Mesothelial cell of epicardium (in vitro differentiated cells): Measurements from ENCODE around the gene HBA1. TPM values are rescaled to one million over a fixed set of nuclear protein-coding genes. Genes with fewer than 3 reads are reported as not detected.
"Not testable (repeated sequence)": the region's sequence is repeated elsewhere in the genome, so short reads cannot be mapped to it uniquely, and the experiment has no call there.

Source experiments
- DNase-seq, 2 experiments: peaks; one replicate each; pipeline ENCODE4 v3.0.0; 2021; ENCODE audit warnings: low spot score in 2 of 2; ENCODE audit not compliant: unreplicated experiment in 2 of 2
- H3K27ac Mint-ChIP-seq: 2 replicates; pipeline ENCODE4 v1.8.0; 2021; ENCODE audit warnings: mixed read lengths
- H3K27me3 Mint-ChIP-seq: 2 replicates; pipeline ENCODE4 v1.8.0; 2021; ENCODE audit warnings: low read depth, mixed read lengths
- H3K36me3 Mint-ChIP-seq: 2 replicates; pipeline ENCODE4 v1.8.0; 2021; ENCODE audit warnings: mixed read lengths
- H3K4me1 Mint-ChIP-seq: 2 replicates; pipeline ENCODE4 v1.8.0; 2021; ENCODE audit warnings: mixed read lengths
- H3K4me3 Mint-ChIP-seq: 2 replicates; pipeline ENCODE4 v1.8.0; 2021; ENCODE audit warnings: mild to moderate bottlenecking, moderate library complexity, mixed read lengths
- H3K9me3 Mint-ChIP-seq: 2 replicates; pipeline ENCODE4 v1.8.0; 2021; ENCODE audit warnings: mixed read lengths
- total RNA-seq: library from RNA; stranded (reverse); gene quantifications from 3 replicates; pipeline ENCODE4 v1.2.1, GENCODE V29; 2021
- TF ChIP-seq, protein P1 (sequence below): fragments of 200-600 bp; sonication (generic); IDR thresholded peaks from one replicate; pipeline ENCODE4 v1.5.0; 2021; ENCODE audit warnings: antibody characterized with exemption; ENCODE audit not compliant: unreplicated experiment

HBA1 gene
- total RNA-seq, 1 donor from 2014 or later = not detected

DNA sequence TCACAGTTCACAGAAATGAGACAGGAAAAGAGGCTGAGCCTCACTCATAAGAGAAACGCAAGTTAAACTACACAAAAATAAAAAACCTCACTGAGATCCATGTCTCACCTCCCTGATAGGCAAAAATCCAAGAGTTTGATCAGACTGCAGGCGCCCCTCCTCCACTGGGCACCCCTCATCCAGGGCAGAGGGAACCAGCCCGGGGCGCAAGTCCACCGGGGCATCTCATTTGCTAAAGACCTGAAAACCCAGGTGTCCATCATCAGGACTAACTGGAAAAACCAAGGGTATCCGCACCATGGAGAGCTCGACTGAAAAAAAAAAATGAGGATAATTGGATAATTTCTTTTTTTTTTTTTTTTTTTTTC, 21.5 kb upstream of the HBA1 start:
- no peak overlapping the region for H3K27ac Mint-ChIP-seq
- H3K9me3 Mint-ChIP-seq = no peaks in the 10 kb centered on the region
- peaks cover 6% of the 10 kb centered on the region for H3K4me1 Mint-ChIP-seq
- H3K36me3 Mint-ChIP-seq = no peaks in the 10 kb centered on the region
- TF ChIP-seq, protein P1, sequence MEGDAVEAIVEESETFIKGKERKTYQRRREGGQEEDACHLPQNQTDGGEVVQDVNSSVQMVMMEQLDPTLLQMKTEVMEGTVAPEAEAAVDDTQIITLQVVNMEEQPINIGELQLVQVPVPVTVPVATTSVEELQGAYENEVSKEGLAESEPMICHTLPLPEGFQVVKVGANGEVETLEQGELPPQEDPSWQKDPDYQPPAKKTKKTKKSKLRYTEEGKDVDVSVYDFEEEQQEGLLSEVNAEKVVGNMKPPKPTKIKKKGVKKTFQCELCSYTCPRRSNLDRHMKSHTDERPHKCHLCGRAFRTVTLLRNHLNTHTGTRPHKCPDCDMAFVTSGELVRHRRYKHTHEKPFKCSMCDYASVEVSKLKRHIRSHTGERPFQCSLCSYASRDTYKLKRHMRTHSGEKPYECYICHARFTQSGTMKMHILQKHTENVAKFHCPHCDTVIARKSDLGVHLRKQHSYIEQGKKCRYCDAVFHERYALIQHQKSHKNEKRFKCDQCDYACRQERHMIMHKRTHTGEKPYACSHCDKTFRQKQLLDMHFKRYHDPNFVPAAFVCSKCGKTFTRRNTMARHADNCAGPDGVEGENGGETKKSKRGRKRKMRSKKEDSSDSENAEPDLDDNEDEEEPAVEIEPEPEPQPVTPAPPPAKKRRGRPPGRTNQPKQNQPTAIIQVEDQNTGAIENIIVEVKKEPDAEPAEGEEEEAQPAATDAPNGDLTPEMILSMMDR = no peak
- H3K27me3 Mint-ChIP-seq = peaks cover 70% of the 10 kb centered on the region
- peak overlapping the region; percentile 65 for H3K4me3 Mint-ChIP-seq
- DNase-seq = no peak

DNA sequence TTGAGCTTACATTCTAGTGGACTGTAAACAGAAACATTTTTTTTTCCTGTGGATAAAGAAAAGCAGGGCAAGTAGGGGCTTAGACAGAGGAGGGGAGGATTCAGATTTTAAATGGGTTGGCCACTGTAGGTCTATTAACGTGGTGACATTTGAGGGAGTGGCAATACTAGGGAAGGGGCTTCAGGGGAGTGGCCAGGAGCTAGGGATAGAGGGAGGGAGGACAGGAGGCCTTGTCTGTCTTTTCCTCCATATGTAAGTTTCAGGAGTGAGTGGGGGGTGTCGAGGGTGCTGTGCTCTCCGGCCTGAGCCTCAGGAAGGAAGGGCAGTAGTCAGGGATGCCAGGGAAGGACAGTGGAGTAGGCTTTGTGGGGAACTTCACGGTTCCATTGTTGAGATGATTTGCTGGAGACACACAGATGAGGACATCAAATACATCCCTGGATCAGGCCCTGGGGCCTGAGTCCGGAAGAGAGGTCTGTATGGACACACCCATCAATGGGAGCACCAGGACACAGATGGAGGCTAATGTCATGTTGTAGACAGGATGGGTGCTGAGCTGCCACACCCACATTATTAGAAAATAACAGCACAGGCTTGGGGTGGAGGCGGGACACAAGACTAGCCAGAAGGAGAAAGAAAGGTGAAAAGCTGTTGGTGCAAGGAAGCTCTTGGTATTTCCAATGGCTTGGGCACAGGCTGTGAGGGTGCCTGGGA, 17.2 kb upstream of the HBA1 start:
- H3K27me3 Mint-ChIP-seq = peaks cover 75% of the 10 kb centered on the region
- H3K36me3 Mint-ChIP-seq = no peaks in the 10 kb centered on the region
- H3K4me3 Mint-ChIP-seq = no peak overlapping the region
- H3K27ac Mint-ChIP-seq = no peak overlapping the region
- no peak for DNase-seq
- H3K9me3 Mint-ChIP-seq = no peaks in the 10 kb centered on the region
- TF ChIP-seq, protein P1 = no peak
- peaks cover 6% of the 10 kb centered on the region for H3K4me1 Mint-ChIP-seq

DNA sequence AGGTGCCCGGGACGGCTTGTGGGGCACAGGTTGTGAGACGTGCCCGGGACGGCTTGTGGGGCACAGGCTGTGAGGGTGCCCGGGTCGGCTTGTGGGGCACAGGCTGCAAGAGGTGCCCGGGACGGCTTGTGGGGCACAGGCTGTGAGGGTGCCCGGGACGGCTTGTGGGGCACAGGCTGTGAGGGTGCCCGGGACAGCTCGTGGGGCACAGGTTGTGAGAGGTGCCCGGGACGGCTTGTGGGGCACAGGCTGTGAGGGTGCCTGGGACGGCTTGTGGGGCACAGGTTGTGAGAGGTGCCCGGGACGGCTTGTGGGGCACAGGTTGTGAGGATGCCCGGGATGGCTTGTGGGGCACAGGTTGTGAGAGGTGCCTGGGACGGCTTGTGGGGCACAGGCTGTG, 16.2 kb upstream of the HBA1 start:
- not testable (repeated sequence) for H3K4me1 Mint-ChIP-seq, H3K36me3 Mint-ChIP-seq, H3K27ac Mint-ChIP-seq, H3K4me3 Mint-ChIP-seq, DNase-seq, H3K9me3 Mint-ChIP-seq
- peaks cover 70% of the 10 kb centered on the region for H3K27me3 Mint-ChIP-seq

DNA sequence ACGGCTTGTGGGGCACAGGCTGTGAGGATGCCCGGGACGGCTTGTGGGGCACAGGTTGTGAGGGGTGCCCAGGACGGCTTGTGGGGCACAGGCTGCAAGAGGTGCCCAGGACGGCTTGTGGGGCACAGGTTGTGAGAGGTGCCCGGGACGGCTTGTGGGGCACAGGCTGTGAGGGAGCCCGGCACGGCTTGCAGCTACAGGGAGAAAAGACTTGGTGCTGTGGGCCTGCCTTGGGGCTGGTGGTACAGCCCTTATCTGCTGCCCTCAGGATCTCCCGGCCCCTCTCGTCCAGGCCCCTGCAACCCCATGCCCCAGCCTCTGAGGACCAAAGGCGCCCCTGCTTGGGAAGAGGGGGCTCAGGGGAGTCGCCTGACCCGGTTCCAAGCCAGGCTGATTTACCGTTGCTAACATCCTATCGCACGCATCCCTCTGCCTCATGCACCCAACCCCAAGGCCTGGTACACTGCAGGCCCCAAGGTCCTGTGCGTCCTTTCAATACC, 15.7 kb upstream of the HBA1 start:
- H3K27ac Mint-ChIP-seq = no peak overlapping the region
- H3K36me3 Mint-ChIP-seq = no peaks in the 10 kb centered on the region
- H3K27me3 Mint-ChIP-seq = peaks cover 71% of the 10 kb centered on the region
- no peaks in the 10 kb centered on the region for H3K9me3 Mint-ChIP-seq
- no peak overlapping the region for H3K4me3 Mint-ChIP-seq
- no peaks in the 10 kb centered on the region for H3K4me1 Mint-ChIP-seq
- TF ChIP-seq, protein P1 = no peak
- no peak for DNase-seq

DNA sequence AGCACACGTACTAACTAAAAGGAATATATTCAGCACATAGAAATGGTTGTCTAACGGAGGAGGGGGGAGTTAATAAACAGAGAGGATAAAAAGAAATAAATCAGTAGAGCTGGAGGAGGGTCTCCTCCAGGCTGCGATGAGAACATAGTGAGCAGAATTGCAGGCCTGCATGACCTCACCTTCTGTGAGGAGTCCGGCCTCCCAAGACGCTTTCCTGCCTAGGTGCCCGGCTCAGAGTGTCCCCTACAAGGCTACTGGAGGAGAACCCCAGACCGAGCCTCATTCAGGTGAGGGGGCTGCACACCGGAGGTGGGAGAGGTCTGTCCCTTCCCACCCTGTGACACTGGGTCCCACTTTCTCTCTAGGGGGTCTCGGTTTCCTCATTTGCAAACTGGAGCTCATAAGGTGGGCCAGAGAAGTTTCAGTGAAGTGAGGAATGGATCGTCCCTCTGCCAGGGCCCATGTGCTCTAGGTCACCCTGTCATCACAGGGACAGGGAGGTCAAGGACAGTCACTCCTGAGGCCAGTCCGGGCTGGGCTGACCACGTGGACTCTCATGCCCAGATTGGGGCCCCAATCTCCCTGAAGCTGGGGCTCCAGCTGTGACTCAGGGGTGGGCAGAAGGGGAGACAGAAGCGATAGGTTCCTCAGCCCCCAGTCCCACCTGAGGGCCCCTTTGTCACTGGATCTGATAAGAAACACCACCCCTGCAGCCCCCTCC, 14.0 kb upstream of the HBA1 start:
- DNase-seq = no peak
- no peak overlapping the region for H3K27ac Mint-ChIP-seq
- TF ChIP-seq, protein P1 = no peak
- H3K4me1 Mint-ChIP-seq = no peaks in the 10 kb centered on the region
- no peak overlapping the region for H3K4me3 Mint-ChIP-seq
- no peaks in the 10 kb centered on the region for H3K9me3 Mint-ChIP-seq
- no peaks in the 10 kb centered on the region for H3K36me3 Mint-ChIP-seq
- peaks cover 72% of the 10 kb centered on the region for H3K27me3 Mint-ChIP-seq

DNA sequence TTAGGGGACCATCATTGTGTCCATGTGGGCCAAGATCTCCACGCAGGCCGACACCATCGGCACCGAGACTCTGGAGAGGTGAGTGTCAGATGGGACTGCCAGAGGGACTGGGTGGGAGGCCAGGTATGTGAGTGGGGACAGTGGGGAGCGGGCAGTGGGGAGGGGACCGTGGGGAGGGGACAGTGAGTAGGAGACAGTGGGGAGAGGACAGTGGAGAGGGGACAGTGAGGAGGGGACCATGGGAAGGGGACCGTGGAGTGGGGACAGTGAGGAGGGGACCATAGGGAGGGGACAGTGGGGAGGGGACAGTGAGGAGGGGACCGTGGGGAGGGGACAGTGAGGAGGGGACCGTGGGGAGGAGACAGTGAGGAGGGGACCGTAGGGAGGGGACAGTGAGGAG, 13.3 kb upstream of the HBA1 start:
- not testable (repeated sequence) for H3K4me3 Mint-ChIP-seq, DNase-seq, H3K27ac Mint-ChIP-seq, H3K4me1 Mint-ChIP-seq, H3K9me3 Mint-ChIP-seq, H3K36me3 Mint-ChIP-seq
- H3K27me3 Mint-ChIP-seq = peaks cover 72% of the 10 kb centered on the region

DNA sequence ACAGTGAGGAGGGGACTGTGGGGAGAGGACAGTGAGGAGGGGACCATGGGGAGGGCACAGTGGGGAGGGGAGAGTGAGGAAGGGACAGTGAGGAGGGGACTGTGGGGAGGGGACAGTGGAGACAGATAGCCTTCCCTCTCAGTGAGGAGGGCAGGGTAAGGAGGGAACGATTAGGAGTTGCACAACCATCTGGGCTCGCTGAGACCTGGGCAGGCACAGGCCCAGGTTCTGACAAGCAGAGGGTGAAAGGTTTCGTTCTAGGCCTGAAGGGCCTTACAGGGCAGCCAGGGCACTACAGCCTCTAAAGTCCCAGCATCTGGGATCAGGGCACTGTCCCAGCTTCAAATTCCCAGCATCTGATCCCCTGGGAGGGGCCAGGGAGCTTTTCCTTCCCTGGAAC, 12.8 kb upstream of the HBA1 start:
- H3K27me3 Mint-ChIP-seq = peaks cover 74% of the 10 kb centered on the region
- H3K36me3 Mint-ChIP-seq, H3K4me3 Mint-ChIP-seq: not testable (repeated sequence)

DNA sequence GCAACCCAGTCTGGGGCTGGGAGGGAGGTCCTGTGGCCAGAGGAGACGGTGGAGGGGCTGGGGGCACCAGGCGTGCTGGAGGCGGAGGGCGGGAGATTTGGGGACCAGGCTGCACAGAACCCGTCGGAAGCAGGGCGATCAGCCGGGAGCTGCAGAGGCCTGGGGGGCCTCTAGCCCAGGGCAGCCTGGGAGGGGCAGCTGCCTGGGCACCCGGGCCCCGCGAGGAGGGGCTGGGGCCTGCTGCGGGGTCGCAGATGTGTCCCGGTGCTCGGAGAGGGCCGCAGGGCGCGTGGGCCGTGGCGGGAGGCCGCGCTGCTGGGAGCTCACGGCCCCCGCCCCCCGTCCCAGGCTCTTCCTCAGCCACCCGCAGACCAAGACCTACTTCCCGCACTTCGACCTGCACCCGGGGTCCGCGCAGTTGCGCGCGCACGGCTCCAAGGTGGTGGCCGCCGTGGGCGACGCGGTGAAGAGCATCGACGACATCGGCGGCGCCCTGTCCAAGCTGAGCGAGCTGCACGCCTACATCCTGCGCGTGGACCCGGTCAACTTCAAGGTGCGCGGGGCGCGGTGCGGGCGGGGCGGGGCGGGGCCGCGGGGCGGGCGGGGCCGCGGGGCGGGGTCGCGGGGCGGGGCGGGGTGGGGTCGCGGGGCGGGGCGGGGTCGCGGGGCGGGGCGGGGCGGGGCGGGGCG, 12.2 kb upstream of the HBA1 start:
- peaks cover 76% of the 10 kb centered on the region for H3K27me3 Mint-ChIP-seq
- H3K4me3 Mint-ChIP-seq, H3K36me3 Mint-ChIP-seq, H3K27ac Mint-ChIP-seq, H3K4me1 Mint-ChIP-seq, DNase-seq, H3K9me3 Mint-ChIP-seq: not testable (repeated sequence)

More for the DNA sequence above, 12.8 kb upstream of the HBA1 start:
- H3K4me1 Mint-ChIP-seq, H3K27ac Mint-ChIP-seq, DNase-seq, H3K9me3 Mint-ChIP-seq: not testable (repeated sequence)
